Left kidney (tissue), 2 donors: Measurements from ENCODE around the gene DDX39A. TPM values are rescaled to one million over a fixed set of nuclear protein-coding genes. Genes with fewer than 3 reads are reported as not detected.
"Not testable (repeated sequence)": the region's sequence is repeated elsewhere in the genome, so short reads cannot be mapped to it uniquely, and the experiment has no call there.

Source experiments
- DNase-seq: peaks from one replicate; pipeline ENCODE4 v3.0.0-alpha.2; 2013
- polyA plus RNA-seq: library from polyadenylated mRNA; unstranded; fragments of 120-200 nt; gene quantifications from one replicate; pipeline ENCODE4 v1.2.1, GENCODE V29; 2013; ENCODE audit not compliant: insufficient read length

Gene DDX39A
- polyA plus RNA-seq, 1 donor: 59.2 TPM

DNA sequence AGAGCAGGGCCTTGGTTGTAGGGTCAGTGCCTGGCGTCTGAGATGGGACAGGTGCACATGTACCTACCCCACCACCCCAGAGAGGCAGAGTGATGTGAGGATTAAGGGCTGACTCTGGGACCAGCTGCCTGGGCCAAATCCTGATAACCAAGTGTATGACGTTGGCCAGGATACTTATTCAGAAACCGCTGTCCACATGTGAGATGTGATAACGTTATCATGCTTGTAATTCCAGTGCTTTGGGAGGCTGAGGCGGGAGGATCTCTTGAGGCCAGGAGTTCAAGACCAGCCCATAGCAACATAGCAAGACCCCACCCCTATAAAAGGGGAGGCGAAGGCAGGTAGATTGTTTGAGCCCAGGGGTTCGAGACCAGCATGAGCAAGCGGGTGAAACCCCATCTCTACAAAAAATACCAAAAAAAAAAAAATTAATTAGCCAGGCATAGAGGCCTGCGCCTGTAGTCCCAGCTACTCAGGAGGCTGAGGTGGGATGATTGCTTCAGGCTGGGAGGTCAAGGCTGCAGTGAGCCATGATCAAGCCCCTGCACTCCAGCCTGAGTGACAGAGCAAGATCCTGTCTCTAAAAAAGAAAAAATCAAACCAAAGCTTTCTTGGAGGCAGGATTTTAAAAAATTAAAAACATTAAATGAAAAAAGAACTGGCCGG is 27.9 kb downstream of the DDX39A start:
- no peak for DNase-seq

DNA sequence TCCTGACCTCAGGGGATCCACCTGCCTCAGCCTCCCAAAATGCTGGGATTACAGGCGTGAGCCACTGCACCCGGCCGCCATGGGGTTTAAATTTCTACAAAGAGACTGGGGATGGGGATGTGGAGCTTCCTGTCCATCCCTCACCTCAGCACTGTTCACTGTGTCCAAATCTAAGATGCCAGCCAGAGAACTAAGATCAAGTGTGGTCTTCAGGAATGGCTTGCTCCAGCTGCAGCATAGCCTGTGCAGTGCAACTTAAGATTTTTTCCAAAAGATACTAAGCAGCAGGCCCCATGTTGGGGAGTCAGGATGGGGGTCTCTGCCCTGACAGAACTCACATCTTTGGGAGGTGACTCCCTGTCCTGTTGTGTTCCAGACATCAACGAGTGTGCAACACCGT is 28.6 kb downstream of the DDX39A start:
- no peak for DNase-seq

GRCh38 chr19:14385492-14385891 is 33.6 kb downstream of the DDX39A start:
- no peak for DNase-seq

GRCh38 chr19:14383661-14384555 is 35.2 kb downstream of the DDX39A start:
- no peak for DNase-seq

DNA sequence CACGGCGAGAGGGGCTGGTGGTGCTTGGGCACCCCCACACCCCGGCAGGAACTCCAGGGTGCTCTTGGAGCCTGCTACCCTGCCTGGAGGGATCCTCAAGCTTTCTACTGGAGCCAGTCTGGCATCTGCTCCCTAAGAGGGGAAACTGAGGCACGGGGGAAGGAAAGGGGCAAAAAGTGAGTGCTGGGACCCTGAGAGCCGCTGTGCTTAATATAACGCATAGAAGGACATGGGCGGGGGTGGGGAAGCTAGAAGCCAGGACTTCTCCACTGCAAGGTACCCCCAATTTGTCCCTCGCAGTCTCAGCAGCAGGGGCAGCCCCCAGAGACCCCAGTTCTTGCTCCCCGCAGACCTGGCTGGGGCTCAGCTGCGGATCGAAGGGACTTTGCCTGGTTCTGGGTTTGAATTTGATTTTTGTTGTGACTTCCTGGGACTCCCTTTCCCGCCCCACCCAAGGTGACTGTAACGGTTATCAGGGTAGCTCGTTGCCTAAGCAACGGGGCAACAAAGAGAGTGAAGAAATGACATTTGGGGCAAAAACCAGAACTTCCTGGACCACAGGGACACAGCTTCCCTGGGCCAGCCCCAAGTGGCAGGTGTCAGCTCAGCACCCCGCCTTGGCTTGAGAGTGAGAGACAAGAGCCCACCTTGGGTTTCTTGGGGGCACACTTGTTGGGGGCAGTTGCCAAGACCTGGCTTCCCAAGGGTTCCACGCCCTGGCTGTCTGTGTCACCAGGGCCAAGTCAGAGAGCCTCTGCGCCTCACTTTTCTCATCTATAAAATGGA is 37.3 kb downstream of the DDX39A start:
- no peak for DNase-seq

DNA sequence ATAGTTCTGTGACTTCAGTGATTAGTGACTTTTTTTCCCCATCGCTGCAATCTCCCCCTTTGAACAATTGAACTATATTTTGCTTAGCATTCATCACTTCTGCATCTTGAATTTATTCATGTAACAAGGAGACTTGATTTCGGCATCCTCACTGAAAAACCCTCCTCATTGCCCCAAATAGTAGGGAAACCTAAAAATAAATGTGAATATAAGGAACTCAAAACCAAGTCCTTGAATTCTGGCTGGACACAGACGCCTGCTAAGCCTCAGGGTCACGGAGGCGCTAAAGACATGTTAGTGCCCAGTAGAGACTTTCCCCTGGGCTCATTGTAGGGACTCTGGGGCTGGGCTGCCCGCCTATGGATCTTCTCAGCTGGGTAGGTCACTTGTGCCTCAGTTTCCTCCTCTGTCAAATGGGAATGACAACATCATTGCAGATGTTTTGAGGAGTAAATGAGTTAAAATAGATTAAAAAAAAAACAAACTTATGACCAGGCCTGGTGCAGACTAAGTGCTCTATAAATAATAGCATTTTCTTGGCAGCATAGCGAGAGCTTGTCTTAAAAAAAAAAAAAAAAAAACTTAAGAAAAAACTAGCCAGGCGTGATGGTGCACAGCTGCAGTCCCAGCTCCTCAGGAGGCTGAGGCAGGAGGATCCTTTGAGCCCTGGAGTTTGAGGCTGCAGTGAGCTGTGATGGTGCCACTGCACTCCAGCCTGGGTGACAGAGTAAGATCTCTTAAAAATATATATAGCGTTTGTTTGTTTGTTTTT is 39.7 kb downstream of the DDX39A start:
- DNase-seq: no peak

GRCh38 chr19:14378890-14379289 is 40.3 kb downstream of the DDX39A start:
- DNase-seq: no peak

GRCh38 chr19:14377883-14378328 is 41.2 kb downstream of the DDX39A start:
- DNase-seq: no peak

DNA sequence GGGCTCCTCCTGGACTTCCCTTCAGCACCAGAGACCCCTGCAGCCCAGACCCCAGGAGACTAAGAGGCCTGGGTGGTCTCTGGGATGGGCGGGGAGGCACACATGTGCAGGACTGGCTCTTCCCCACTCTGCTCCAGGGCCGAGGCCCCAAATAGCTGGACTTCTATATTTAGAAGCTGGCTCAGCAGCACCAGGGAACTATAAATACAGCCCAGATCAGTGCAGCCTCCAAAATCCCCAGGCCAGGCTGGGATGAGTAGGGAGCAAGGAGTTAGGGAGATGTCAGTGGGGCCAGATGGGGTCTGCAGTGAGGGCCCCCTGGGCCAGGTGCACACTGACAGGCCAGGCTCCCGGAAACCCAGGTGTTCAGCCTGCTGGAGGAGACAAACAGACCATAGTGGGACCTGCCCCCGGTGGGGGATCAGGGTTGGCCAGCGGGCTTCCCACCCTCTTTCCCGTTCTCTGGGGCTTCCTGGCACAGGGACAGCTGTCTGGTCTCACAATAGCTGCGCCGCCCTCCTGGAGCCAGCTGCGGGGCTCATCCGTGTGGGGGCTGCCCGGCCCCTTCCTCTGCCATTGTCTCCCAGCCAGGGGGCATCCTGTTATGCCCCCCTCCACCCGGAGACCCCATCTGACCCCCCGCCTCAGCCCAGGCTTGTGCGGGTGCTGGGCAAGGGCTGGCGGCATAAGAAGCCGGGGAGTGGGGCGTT is 43.4 kb downstream of the DDX39A start:
- DNase-seq: no peak

DNA sequence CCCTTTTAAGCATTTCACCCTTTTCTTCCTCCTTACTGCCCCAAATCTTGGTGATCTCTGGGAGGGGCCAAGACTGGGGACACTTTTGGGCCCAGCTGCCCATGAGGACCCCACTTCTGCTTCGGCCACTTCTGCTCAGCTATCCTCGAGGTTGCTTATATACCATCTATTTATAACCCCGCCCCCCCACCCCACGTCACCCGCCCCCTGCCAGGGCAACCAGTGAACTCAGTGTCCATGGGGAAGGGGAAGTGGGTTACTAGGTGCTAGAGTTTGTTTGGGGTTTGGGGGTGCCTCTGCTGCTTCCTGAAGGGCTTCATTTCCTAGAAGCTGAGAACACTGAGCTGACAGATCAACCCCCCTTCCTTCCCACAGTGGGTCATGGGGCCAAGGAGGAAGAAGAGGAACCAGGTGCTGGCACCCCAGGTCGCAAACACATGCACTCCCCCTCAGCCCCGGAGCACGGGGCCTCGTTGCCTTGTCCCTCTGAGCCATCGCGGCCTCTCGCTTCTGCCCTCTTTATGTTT is 44.0 kb downstream of the DDX39A start:
- no peak for DNase-seq

GRCh38 chr19:14374313-14374712 is 44.8 kb downstream of the DDX39A start:
- not testable (repeated sequence) for DNase-seq

GRCh38 chr19:14372384-14373077 is 46.6 kb downstream of the DDX39A start:
- DNase-seq: not testable (repeated sequence)

- no peak for DNase-seq
Observed at GRCh38 chr19:14371301-14371821, 47.8 kb downstream of the DDX39A start.

- DNase-seq: no peak
Observed at GRCh38 chr19:14370940-14371280, 48.2 kb downstream of the DDX39A start.

GRCh38 chr19:14370169-14370939 is 48.8 kb downstream of the DDX39A start:
- DNase-seq: no peak

DNA sequence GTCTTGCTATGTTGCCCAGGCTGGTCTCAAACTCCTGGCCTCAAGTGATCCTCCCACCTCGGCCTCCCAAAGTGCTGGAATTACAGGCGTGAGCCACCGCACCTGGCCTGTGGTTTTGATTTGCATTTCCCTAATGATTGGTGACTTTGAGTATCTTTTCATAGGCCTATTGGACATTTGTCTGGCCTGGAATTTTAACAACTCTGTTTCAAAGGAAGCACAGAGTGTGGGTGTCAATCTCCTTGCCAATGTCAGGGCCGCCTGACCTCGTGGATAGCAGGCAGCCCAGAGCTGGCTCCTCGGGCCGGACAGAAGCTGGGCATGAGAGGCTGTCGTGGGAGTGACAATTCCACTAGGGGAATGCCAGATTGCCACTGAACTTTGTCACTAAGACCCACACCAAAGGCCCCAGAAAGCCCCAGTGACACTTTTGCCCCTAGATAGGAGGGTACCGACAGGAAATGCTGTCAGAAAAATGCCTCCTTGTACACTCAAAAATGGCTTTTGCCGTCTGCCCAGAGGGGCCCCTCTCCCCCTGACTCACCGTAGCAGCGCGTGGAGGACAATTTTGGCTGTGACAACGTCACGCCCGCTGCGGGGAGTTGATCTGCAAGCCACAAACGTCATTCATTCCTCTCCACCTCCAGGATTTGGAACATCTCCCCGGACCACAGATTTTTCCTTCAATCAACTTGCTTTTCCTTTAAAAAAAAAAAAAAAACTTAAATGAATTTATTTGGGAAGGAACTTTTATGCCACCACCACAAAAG is 49.6 kb downstream of the DDX39A start:
- DNase-seq: no peak

- no peak for DNase-seq
Observed at GRCh38 chr19:14368011-14368513, 51.1 kb downstream of the DDX39A start.

DNA sequence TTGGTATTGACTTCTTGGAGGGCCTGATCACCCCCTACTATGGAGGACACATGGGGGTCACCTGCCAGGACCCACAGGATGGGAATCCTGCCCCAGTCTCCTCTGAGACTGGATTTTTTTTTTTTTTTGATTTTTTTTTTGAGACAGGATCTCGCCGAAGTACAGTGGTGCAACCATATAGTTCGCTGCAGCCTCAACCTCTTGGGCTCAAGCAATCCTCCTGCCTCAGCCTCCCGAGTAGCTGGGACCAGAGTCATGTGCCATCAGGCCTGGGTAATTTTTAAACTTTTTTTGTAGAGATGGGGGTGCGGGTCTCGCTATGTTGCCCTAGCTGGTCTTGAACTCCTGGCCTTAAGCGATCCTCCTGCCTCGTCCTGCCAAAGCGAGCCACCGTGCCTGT is 52.1 kb downstream of the DDX39A start:
- no peak for DNase-seq
